ENCODE measurements around the gene DENND1A.

DNA sequence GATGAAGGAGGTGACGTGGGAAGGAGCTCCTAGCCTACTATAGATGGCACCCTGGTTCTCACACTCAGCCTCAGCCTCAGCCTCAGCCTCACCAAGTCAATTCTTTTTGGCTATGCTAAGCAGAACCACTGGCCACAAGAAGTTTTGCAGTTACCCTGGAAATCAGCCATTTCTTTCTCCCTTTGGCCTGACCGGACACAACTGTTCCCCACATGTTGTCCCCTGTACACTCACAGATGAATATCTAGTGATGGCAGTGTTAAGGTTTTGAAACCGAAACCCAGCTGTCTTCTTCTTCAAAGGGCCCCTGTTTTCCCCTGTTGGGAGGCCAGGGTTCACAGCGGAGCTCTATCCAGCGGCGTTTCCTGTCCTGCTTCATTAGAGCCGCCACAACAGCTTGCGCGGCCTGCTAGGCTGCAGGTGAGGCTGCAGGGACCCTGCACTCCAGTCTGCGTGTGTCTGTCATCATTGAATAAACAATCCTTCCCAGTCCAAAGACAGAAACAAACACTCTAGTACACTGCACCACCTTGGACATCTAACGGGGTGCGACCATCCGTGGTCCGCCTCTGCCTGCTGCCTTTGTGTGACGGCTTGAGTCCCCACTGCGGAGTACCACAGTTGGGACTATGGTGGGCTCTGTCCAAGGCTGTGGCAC lies 250.5 kb downstream of the DENND1A start:
- TF ChIP-seq POLR2A (IDR thresholded peaks at IDR 0.05; ENCODE audit: low read length) (no peak), GATA1 (IDR thresholded peaks at IDR 0.05; ENCODE audit: low read depth, low read length) (no peak)
